ENCODE results near the gene ANKFY1. TPM values are rescaled to one million over a fixed set of nuclear protein-coding genes. Genes with fewer than 3 reads are reported as not detected.
A peak's percentile ranks its signal among the peaks of the same experiment; 100 is the strongest.

Gene ANKFY1
- total RNA-seq, 1 donor from 2014 or later = 64.5 TPM

GRCh38 chr17:4135489-4135888 is 128.3 kb downstream of the ANKFY1 start:
- no peaks in the 10 kb centered on the region for H3K9me3 Mint-ChIP-seq
- no peak overlapping the region for H3K27ac Mint-ChIP-seq
- H3K4me3 Mint-ChIP-seq = no peak overlapping the region
- TF ChIP-seq, protein P1, sequence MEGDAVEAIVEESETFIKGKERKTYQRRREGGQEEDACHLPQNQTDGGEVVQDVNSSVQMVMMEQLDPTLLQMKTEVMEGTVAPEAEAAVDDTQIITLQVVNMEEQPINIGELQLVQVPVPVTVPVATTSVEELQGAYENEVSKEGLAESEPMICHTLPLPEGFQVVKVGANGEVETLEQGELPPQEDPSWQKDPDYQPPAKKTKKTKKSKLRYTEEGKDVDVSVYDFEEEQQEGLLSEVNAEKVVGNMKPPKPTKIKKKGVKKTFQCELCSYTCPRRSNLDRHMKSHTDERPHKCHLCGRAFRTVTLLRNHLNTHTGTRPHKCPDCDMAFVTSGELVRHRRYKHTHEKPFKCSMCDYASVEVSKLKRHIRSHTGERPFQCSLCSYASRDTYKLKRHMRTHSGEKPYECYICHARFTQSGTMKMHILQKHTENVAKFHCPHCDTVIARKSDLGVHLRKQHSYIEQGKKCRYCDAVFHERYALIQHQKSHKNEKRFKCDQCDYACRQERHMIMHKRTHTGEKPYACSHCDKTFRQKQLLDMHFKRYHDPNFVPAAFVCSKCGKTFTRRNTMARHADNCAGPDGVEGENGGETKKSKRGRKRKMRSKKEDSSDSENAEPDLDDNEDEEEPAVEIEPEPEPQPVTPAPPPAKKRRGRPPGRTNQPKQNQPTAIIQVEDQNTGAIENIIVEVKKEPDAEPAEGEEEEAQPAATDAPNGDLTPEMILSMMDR (IDR thresholded peaks at IDR 0.05; ENCODE audit: unreplicated experiment) = no peak
- H3K36me3 Mint-ChIP-seq = peaks cover 9% of the 10 kb centered on the region
- DNase-seq (ENCODE audit: low spot score in 2 of 2, unreplicated experiment in 2 of 2) = no peak
- H3K27me3 Mint-ChIP-seq (ENCODE audit: low read depth) = no peaks in the 10 kb centered on the region
- H3K4me1 Mint-ChIP-seq = no peaks in the 10 kb centered on the region

DNA sequence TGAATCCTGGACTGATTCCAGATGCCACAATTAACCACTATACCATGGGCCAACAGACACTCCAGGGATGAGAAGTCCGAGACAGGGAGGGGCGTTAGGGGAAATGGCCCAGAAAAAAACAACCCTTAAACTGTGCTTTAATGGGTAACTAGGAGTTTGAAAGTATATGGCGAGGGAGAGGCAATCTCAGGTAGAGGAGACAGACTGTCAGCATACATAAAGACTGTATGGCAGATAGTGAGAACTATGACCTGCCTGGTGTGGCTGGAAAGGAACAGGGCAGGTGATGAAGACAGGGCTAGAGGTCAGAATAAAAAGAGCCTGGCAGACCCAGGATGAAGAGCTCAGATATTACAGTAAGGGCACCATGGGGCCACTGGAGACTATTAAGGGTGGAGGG is 129.1 kb downstream of the ANKFY1 start:
- no peaks in the 10 kb centered on the region for H3K27me3 Mint-ChIP-seq (ENCODE audit: low read depth)
- H3K9me3 Mint-ChIP-seq = no peaks in the 10 kb centered on the region
- no peak for DNase-seq (ENCODE audit: low spot score in 2 of 2, unreplicated experiment in 2 of 2)
- TF ChIP-seq, protein P1 (IDR thresholded peaks at IDR 0.05; ENCODE audit: unreplicated experiment) = no peak
- no peak overlapping the region for H3K4me3 Mint-ChIP-seq
- H3K27ac Mint-ChIP-seq = no peak overlapping the region
- no peaks in the 10 kb centered on the region for H3K4me1 Mint-ChIP-seq
- peaks cover 12% of the 10 kb centered on the region for H3K36me3 Mint-ChIP-seq

- no peak overlapping the region for H3K4me3 Mint-ChIP-seq
- peak overlapping the region; percentile 37 for H3K27ac Mint-ChIP-seq
- peaks cover 4% of the 10 kb centered on the region for H3K9me3 Mint-ChIP-seq
- peaks cover 20% of the 10 kb centered on the region for H3K36me3 Mint-ChIP-seq
- no peak for DNase-seq (ENCODE audit: low spot score in 2 of 2, unreplicated experiment in 2 of 2)
- H3K4me1 Mint-ChIP-seq = no peaks in the 10 kb centered on the region
- H3K27me3 Mint-ChIP-seq (ENCODE audit: low read depth) = no peaks in the 10 kb centered on the region
- TF ChIP-seq, protein P1 (IDR thresholded peaks at IDR 0.05; ENCODE audit: unreplicated experiment) = no peak
Observed at GRCh38 chr17:4130715-4131114, 133.1 kb downstream of the ANKFY1 start.

DNA sequence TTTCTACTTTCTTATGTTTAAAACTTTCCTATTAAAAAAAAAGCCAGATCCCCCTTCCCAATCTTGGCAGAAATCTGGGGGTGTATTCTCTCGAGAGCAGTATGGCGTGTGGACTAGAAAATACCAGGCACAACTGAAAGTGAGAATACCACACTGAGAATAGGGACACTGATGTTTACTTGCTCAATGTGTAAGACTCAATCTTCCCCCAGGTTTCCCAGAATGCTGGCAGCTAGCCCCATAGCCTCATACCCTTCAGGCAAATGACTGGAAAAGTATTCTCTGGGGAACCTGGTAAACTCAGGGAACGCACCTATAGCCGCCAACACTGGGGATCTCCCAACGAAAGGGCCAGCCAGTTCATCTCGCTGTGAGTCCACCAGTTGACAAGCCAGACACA is 136.2 kb downstream of the ANKFY1 start:
- TF ChIP-seq, protein P1 (IDR thresholded peaks at IDR 0.05; ENCODE audit: unreplicated experiment) = no peak
- Mint-ChIP-seq H3K27me3 (ENCODE audit: low read depth) (no peaks in the 10 kb centered on the region), H3K27ac (no peak overlapping the region), H3K36me3 (peaks cover 26% of the 10 kb centered on the region), H3K4me3 (no peak overlapping the region), H3K9me3 (peaks cover 4% of the 10 kb centered on the region), H3K4me1 (no peaks in the 10 kb centered on the region)
- no peak for DNase-seq (ENCODE audit: low spot score in 2 of 2, unreplicated experiment in 2 of 2)

- no peaks in the 10 kb centered on the region for H3K27me3 Mint-ChIP-seq (ENCODE audit: low read depth)
- no peaks in the 10 kb centered on the region for H3K4me1 Mint-ChIP-seq
- no peak overlapping the region for H3K4me3 Mint-ChIP-seq
- no peak for DNase-seq (ENCODE audit: low spot score in 2 of 2, unreplicated experiment in 2 of 2)
- H3K27ac Mint-ChIP-seq = no peak overlapping the region
- H3K9me3 Mint-ChIP-seq = peaks cover 4% of the 10 kb centered on the region
- TF ChIP-seq, protein P1 (IDR thresholded peaks at IDR 0.05; ENCODE audit: unreplicated experiment) = no peak
- peaks cover 21% of the 10 kb centered on the region for H3K36me3 Mint-ChIP-seq
Observed at GRCh38 chr17:4125552-4125951, 138.2 kb downstream of the ANKFY1 start.

DNA sequence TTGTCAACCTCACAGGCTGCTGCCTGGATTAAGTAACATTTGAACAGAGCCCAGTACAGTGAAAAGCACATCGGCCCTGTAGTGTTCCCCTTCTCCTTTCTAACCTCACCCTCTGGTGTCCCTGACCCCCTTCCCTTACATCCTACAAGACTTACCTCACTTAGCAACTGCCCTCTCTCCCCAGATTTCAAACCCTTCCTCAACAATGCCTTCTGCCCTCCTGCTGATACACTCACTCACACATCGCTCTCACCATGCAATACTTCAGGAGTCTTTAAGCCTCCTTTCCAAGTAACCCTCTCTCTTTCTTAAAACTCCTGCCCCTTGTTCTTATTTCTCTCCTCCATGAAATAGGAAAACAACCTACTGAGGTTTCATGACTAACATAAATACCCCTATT is 138.8 kb downstream of the ANKFY1 start:
- no peaks in the 10 kb centered on the region for H3K27me3 Mint-ChIP-seq (ENCODE audit: low read depth)
- DNase-seq (ENCODE audit: low spot score in 2 of 2, unreplicated experiment in 2 of 2) = no peak

More for the DNA sequence above, 138.8 kb downstream of the ANKFY1 start:
- Mint-ChIP-seq H3K9me3 (peaks cover 4% of the 10 kb centered on the region), H3K36me3 (peaks cover 18% of the 10 kb centered on the region), H3K4me3 (no peak overlapping the region), H3K27ac (no peak overlapping the region), H3K4me1 (no peaks in the 10 kb centered on the region)
- TF ChIP-seq, protein P1 (IDR thresholded peaks at IDR 0.05; ENCODE audit: unreplicated experiment) = no peak
